Measurements from ENCODE around the gene NPPB.
A peak's percentile ranks its signal among the peaks of the same experiment; 100 is the strongest.
"Not testable (repeated sequence)": the region's sequence is repeated elsewhere in the genome, so short reads cannot be mapped to it uniquely, and the experiment has no call there.

Gene NPPB

DNA sequence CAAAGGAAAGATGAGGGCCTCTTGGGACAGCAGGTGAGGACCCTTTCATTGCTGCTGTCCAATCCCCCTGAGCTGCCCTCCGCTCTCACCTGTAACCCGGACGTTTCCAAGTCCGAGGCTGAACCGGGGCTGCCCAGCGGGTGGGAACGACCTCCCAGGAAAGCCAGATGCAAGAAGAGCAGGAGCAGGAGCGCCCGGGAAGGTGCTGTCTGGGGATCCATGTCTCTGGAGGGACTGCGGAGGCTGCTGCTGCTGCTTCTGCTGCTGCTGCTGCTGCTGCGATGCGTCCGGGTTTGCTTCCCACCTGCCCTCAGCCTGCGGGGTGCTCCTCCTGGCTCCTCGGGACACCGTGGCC lies at the start of gene NPPB:
TSS of gene NPPB (minus strand) at position 333 of the 355 bp plus-strand sequence. CDS start at position 221, 112 bp downstream.
- no peak for DNase-seq

DNA sequence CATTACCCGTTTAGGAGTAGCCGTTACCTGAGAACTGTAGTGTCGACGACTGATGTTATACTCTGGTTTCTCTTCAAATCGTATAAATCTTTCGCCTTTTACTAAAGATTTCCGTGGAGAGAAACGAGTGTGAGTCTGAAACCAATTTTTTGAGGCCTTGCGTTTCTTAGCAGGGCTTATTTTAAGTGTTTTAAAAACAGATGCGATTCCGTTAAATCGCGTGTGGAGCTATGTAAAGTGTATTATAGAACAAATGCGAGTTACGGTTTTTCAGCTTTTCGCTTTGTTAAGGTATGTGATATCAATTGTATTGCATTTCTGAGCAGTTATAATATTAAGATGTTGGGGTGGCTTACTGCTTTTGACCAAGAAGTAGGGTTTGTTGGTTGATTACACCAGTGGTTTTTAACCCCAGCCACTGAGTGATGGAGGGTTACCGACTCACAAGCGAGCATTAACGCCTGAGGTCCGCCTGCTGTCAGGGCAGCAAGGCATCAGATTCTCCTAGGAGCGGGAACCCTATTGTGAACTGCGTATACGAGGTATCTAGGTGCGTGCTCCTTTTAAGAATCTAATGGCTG lies 49.4 kb upstream of the NPPB start:
- peak in 4 of 14 donors; percentile 62 to 96 (median 84) for DNase-seq

DNA sequence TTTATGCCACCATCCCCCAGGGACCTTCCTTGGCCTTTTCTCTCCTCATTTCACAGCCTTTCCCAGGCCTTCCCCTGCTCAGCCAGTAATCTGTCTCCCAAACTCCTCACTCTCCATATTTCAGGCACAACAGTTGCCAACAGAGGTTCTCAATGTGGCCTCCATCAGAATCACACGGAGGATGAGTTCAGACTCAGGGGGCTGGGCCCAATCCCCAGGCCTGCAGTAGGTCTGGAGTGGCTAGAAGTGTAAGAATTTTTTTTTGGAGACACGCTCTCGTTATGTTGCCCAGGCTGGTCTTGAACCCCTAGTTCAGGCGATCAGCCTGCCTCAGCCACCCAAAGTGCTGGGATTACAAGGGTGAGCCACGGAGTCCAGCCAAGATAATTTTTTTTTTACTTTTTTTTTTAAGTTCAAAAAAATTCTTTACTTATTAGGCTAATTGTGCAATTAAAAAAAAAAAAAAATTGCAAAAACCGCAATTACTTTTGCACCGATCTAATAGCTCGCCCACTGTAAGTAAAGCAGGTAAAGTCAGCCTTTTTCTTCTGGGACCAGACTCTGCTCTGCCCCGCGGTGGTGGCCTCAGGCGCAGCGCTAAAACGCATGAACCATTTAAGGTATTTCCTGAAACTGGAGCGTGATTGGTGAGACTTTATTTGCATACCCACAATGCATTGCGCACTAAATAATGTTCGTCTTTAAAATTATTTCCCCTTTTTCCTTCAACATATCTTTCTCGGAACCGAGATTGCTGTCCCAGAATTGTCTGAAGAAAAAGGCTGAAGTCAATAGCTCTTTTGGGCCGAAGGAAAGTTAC lies 48.7 kb upstream of the NPPB start:
- DNase-seq, result peak in 12 of 14 donors; percentile 61 to 96 (median 78)

DNA sequence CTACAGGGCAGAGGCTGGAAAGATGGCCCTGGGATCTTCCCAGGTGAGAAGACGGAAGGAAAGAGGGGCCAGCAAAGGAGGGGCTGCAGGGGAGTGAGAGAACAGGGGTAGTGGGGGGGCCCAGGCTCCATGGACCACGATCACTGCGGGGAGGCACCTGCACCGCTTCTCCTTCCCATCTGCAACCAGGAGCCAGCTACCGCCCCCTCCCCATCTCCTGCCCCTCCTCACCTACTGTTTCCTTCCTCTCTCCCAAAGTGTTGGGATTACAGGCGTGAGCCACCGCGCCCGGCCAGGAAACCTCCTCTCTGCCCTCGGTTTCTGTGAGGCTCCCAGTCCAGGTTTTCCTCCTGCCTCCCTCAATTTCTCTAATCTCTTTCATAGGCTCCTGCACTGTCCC lies 48.1 kb upstream of the NPPB start:
- DNase-seq, result no peak

DNA sequence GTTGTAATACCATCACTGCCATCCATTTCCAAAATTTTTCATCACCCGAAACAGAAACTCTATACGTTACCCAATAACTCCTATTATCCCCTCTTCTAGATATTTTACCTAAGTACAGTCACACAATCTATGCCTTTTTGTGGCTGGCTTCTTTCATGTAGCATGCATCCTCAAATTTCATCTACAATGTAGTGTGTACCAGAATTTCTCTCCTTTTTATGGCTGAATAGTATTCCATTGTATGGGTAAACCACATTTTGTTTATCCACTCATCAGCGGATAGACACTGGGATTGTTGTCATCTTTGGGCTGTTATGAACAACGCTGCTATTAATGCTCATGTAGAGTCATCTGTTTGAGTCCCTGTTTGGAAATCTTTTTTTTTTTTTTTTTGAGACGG lies 46.2 kb upstream of the NPPB start:
- DNase-seq, result no peak

DNA sequence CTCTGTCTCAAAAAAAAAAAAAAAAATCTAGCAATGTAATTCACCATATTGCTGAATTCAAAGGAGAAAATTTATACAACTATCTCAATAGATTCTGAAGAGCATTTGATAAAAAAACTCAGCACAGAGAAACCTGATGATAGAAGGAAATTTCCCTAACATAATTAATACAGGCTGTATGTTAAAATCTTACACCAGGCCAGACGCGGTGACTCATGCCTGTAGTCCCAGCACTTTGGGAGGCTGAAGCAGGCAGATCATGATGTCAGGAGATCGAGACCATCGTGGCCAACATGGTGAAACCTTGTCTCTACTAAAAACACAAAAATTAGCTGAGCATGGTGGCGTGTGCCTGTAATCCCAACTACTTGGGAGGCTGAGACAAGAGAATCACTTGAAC lies 45.4 kb upstream of the NPPB start:
- not testable (repeated sequence) for DNase-seq

DNA sequence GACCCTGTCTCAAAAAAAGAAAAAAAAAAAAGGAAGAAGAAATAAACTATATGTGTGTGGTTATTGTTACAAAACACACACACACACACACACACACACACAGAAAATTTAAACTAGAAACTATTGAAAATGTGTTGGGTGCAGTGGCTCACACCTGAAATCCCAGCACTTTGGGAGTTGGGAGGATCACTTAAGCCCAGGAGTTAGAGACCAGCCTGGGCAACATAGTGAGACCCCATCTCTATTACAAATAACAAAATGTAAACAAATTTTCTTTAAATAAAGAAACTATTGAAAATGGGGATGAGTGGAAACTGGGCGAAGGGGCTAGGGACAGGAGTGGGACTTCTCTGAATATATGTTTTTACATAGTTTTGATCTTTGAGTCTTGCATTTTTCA lies 44.5 kb upstream of the NPPB start:
- no peak for DNase-seq

DNA sequence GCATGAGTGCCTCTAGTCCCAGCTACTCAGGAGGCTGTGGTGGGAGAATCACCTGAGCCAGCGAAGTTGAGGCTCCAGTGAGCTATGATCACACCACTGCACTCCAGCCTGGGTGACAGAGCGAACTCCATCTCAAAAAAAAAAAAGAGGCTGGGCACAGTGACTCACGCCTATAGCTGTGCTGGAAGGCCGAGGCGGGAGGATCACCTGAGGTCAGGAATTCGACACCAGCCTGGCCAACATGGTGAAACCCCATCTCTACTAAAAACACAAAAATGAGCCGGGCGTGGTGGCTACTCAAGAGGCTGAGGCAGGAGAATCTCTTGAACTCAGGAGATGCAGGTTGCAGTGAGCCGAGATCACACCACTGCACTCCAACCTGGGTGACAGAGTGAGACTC lies 42.7 kb upstream of the NPPB start:
- not testable (repeated sequence) for DNase-seq

DNA sequence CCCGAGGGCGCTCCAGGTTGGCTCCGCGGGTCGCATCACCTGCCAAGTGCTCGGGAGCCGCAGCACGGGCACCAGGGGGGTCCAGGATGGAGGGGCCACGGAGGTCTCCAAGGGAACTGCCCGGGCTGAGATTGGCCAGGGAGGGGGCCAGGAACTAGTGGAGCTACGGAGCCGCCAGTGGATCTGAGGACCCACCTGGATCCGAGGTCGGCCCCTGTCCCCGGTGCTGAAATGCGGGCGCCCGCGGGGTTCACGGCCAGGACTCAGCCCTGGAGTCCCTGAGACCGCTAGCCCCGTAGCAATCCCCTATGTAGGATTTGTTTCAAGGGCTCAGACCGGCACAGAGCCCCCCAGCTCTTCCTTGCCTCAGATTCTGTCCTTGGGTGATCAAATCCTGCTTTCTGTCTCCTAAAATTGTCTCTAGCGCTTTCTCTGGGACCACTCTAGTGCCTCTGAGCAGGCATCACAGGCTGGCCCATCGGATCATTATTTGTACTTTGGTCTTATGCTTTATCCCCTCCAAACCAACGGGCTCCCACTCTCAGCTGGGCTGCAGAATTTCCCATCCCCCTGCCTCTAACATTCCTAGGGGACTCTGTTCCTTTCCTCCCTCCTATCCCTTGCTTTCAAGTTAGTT lies 40.2 kb upstream of the NPPB start:
- no peak for DNase-seq

DNA sequence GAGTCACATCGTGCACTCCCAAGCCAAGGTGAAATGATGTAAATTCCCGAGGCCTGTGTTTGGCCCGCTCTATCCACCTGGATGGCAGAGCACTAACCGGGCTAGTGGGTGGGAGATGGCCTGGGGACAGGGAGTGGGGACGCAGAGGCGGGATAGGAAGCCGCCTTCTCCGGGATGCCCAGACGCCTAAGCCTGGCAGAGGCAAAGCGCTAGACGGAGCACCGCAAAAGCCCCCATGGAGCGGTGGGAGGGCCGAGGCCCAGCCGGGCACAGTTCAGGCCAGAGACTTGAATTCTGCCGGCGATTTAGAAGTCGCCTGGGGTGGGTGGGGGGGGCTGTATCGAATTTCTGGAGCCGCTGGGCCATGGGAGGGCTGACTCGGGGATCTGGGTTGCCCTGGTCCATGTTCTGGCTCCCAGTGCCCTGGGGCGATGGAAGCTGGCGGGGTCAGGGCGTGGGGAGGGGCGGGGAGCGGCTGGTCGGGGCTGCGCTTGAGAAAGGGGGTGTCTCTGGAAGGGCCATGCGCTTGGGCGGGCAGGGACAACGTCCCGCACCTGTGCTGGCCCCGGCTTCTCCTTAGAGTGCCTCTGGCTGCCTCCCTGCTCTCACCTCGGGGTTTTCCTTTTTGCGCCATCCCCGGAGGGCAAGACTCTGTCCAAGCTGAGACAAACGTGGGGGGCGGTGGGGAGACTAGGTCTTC lies 39.5 kb upstream of the NPPB start:
- no peak for DNase-seq

DNA sequence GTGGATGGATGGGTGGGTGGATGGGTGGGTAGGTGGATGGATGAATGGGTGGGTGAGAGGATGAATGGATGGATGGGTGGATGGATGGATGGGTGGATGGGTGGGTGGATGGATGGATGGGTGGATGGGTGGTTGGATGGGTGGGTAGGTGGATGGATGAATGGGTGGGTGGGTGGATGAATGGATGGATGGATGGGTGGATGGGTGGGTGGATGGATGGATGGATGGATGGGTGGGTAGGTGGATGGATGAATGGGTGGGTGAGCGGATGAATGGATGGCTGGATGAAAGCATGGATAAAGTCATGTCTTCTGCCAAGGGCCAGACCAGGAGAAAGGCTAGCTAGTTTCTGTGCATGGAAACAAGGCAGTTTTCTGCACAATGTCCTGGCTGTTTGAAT lies 35.8 kb upstream of the NPPB start:
- DNase-seq, result not testable (repeated sequence)

DNA sequence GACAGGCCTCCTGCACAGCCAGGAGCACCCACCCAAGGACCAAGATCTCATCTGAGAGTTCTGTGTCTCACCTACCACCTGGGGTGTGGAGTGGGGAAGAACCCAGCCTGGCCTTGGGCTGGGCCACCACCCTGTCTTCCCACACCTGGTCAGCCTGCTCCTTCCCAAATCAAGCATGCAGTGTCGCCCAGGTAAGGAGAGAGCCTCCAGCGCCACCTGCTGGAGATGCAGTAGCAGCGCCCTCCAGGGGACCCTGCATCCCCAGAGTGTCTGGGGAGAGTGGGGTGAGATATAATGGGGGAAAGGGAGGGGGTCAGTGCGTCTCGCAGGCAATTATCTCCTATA lies 35.1 kb upstream of the NPPB start:
- DNase-seq, result peak in 6 of 14 donors; percentile 3 to 19 (median 16)

DNA sequence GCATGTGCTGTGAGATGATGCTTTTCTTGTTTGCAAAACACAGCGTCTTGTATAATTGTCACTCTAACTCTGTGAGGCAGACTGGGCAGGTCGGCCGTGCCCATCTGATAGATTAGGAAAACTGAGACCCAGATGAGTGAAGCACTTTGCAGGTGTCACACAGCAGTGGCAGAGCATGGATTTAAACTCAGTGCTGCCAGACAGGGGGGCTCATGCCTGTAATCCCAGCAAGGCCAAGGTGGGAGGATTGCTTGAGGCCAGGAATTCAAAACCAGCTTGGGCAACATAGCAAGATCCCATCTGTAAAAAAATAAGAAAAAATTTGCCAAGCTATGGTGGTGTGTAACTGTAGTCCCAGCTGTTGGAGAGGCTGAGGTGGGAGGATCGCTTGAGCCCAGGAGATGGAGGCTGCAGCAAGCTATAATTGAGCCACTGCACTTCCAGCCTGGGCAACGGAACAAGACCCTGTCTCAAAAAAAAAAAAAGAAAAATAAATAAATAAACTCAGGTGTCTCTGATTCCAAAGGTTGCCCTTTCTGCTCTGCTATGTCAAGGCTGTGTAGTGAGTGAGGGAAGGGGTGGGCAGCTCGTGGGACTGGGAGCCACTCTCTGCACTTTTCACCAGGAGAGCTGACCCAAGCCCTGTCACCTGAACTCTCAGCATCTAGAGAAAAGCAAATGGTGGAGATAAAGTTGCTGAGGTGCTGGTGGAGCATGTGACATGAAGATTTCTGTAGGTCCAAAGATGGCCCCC lies 32.9 kb upstream of the NPPB start:
- no peak for DNase-seq

DNA sequence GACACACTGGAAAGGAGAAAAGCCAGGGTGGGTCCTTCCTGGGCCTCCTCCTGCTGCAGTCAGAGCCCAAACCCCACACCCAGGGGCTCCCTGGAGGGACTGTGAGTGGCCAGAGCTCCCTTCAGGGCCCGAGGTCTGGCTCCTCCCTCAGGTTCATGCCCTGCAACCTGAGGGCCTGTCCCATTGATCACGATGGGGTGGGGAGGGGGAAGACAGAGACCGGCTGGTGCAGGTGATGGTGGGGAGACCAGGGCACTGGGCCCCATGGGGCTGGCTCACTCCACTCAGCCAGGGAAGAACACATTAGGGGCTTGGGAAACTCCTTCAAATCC lies 30.1 kb upstream of the NPPB start:
- DNase-seq, result no peak

DNA sequence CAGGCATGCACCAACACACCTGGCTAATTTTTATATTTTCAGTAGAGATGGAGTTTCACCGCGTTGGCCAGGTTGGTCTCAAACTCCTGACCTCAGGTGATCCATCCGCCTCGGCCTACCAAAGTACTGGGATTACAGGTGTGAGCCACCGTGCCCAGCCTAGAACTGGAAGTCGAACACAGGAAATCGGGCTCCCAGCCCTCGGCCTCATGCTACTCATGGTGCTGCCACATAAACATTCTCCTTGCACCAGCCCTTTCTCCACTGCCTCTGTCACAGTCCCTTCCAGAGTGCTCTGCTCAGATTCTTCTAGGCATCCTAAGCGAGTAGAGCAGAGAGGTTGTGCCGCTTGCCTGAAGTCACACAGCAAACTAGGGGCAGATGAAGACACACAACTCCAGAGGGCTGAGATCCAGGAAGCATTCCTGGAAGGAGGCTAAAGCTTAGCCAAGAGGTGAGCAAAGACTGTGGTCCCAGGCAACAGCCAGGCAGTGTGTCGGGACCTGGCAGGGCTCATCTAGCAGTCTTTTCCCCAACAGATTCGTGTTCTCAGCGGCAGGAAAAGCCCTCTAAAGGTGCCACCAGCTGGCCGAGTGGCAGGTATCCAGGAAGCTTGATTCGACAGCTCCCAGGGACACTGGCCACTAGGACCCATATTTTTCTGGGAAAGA lies 29.6 kb upstream of the NPPB start:
- DNase-seq, result peak in 1 of 14 donors; percentile 42

DNA sequence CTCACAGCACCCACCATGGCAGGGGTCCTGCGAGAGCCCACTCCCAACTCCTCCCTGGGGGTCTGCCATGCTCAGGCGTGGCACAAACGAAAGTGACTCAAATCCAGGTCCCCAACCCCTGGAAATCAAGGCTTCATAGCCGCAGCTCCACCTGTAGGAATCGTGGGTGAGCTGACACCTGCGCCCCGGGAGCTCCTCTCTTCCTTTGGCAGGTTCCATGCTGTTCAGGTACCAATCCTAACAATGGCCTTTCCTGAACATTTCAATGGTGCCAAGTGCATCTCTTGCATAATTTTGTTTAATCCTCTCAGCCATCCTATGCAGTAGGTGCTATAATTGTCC lies 28.9 kb upstream of the NPPB start:
- no peak for DNase-seq

DNA sequence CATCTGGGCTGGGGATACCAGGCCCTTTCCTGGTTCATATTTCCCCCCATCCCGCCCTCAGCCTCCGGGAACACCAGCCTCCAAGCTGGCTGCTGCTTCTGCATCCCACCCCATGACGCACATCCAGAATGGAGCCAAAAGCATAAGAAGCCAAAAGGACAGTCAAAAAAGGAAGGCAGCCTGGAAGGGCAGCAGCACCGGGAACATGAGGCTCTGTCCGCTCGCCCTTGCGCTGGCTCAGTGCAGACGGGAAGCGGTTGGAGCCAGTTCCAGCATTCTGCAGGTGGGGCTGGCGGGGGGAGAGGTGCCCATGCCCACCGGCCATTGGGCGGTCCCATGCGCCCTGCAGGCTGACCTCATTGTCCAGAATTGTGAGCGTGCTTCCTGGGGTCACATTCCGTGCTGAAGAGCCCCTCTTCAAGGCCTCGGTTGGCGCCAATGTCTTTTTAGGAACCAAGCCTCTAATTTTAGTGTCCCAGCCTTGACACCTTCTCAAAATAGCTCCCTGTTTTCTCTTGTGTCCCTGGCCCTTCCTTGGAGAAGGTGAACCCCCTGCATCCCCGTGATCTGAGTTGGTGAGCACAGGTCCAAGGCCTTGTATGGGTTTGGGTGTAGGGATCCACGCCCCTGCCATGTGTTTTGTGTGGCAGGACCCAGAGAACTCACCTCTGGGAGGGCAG lies 28.4 kb upstream of the NPPB start:
- DNase-seq, result no peak

DNA sequence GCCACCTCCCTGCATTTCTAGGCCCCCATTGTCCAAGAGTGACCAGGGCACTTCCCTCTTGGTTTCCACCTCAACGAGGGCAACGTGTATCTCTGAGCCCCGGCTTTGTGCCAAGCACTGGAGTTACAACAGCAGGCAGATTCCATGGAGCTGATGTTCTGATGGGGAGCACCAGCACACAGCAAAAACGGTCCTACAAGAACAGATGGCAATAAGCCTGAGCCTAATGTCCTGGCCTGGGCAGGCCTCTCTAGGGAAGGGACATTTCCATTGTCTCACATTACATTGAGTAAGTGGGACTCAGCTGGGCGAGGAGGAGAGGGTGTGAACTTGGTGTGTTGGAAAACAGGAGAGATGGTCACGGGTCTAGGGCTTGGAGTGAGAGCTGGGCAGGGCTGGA lies 27.2 kb upstream of the NPPB start:
- no peak for DNase-seq

DNA sequence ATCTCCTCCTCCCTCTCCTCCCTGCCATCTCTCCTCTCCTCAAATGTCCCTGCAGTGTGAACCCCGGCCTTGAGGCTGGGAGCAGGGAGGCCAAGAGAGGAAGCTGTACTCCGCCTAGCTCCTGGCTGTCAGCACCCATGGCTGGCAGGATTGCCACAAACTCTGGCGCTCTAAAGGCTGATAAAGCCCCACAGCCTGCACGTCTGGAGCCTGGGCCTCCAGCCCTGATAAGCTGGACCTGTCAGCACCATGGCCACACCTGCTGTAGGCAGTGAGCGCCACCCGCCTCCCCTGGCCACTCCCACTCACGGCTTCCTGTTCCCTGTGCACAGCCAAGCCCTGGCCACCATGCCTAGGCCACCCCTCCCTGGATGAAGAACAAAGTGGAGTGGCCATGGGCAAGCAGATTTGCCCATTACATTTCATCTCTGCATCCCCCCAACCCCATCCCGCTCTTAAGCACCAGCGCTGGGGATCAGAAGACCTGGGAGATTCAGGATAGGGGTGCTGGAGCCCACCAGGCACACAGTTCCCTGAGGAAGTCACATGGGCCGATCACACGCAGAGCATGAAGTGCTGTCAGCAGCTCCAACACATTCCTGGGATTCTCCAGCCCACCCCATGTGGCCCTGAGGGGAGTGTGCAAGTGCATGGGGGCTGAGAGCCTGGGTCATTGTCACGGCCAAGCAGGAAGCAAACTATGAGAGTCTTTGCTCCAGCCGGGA lies 24.2 kb upstream of the NPPB start:
- no peak for DNase-seq

DNA sequence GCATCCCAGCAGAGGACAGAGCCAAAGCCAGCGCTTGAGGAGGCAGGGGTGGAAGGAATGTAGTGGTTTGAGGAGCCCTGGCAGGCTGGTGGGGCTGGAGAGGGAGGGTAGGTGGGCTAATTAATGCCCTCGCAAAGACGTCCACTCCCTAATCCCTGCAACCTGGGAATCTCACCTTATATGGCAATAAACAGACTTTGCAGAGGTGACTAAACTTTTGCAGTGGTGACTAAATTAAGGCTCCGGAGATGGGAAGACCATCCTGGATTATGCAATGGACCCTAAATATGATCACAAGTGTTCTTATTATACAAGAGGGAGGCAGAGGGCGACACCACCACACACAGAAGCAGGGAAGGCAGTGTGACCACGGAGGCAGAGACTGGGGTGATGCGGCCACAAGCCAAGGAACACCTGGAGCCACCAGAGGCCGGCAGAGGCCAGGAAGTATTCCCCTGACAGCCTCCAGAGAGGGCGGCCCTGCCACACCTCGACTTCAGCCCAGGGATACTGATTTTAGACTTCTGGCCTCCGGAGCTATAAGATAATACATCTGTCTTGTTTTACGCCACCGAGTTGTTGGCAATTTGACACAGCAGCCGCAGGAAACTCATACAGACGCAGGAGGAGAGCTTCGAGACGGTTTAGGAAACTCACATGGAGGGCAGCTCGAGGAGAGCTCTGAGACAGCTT lies 23.1 kb upstream of the NPPB start:
- DNase-seq, result no peak
